ENCODE results near the gene CACNG4.
A peak's percentile ranks its signal among the peaks of the same experiment; 100 is the strongest.

CACNG4 gene

DNA sequence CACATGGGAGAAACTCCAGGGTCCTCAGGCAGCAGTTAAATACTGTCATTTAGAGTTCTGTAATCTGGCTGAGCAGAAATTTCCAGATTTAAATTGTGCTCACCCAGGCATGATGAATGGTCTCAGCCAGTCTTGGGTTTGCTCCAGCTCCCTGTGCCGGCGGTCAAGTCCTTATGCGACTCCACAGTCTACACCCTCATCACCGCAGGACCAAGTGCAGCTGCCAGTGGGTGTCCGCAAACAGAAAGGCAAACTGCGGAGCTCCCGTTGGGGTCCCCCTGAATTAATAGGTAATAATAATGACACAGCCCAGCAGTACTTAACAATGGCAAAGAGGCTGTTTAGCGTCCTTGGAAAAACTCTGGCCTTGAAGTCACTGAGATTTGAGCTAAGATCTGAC is 3.9 kb upstream of the CACNG4 start:
- no peak for DNase-seq (ENCODE audit: extremely low spot score)
- POLR2A ChIA-PET, result no interaction called here
- CTCF ChIA-PET, result no interaction called here
- TF ChIP-seq CTBP1 (IDR thresholded peaks at IDR 0.05; ENCODE audit: borderline replicate concordance) (no peak), FOXK2 (IDR thresholded peaks at IDR 0.05) (no peak), SP1 (IDR thresholded peaks at IDR 0.05) (no peak), BHLHE40 (IDR thresholded peaks at IDR 0.05; ENCODE audit: borderline replicate concordance) (no peak), FOXM1 (IDR thresholded peaks at IDR 0.05; ENCODE audit: borderline replicate concordance) (no peak), ARNT (IDR thresholded peaks at IDR 0.05) (no peak), ZNF384 (IDR thresholded peaks at IDR 0.05) (no peak), NFRKB (IDR thresholded peaks at IDR 0.05) (no peak), LEF1 (IDR thresholded peaks at IDR 0.05; ENCODE audit: borderline replicate concordance) (no peak), HDGF (IDR thresholded peaks at IDR 0.05; ENCODE audit: borderline replicate concordance) (no peak), TARDBP (IDR thresholded peaks at IDR 0.05) (no peak), SUZ12 (IDR thresholded peaks at IDR 0.05) (no peak), FOXA1 (IDR thresholded peaks at IDR 0.05) (no peak), L3MBTL2 (conservative IDR thresholded peaks at IDR 0.05) (no peak), ELF4 (IDR thresholded peaks at IDR 0.05) (no peak)
- TF ChIP-seq, protein P1, sequence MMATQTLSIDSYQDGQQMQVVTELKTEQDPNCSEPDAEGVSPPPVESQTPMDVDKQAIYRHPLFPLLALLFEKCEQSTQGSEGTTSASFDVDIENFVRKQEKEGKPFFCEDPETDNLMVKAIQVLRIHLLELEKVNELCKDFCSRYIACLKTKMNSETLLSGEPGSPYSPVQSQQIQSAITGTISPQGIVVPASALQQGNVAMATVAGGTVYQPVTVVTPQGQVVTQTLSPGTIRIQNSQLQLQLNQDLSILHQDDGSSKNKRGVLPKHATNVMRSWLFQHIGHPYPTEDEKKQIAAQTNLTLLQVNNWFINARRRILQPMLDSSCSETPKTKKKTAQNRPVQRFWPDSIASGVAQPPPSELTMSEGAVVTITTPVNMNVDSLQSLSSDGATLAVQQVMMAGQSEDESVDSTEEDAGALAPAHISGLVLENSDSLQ (IDR thresholded peaks at IDR 0.05), result no peak

DNA sequence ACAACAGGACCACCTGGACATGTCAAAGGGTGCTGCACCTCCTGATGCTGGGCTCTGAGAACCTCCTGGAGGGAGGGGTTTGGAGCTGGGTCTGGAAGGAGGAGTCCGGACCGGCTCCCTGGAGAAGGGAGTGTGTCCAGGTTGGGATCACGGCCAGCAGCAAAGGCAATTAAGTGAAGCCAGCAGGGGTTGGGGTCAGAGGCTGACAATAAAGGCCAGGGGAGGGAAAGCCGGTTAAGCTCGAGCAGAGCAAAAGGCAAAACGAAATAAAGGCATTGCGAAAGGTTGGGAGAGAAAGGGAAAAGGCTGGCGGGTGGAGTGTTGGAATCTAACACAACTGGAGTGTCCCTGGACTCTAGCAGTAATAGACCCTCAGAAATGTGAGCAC is 992 bp upstream of the CACNG4 start:
- ChIA-PET POLR2A (no interaction called here), CTCF (interaction anchor here (0.6 kb wide), 1 partner anchor 51 kb away, joined by 3 read pairs; no protein-coding TSS in a partner anchor)
- no peak for DNase-seq (ENCODE audit: extremely low spot score)
- no peak for TF ChIP-seq LEF1 (IDR thresholded peaks at IDR 0.05; ENCODE audit: borderline replicate concordance)
- TF ChIP-seq NFRKB (IDR thresholded peaks at IDR 0.05), result no peak

DNA sequence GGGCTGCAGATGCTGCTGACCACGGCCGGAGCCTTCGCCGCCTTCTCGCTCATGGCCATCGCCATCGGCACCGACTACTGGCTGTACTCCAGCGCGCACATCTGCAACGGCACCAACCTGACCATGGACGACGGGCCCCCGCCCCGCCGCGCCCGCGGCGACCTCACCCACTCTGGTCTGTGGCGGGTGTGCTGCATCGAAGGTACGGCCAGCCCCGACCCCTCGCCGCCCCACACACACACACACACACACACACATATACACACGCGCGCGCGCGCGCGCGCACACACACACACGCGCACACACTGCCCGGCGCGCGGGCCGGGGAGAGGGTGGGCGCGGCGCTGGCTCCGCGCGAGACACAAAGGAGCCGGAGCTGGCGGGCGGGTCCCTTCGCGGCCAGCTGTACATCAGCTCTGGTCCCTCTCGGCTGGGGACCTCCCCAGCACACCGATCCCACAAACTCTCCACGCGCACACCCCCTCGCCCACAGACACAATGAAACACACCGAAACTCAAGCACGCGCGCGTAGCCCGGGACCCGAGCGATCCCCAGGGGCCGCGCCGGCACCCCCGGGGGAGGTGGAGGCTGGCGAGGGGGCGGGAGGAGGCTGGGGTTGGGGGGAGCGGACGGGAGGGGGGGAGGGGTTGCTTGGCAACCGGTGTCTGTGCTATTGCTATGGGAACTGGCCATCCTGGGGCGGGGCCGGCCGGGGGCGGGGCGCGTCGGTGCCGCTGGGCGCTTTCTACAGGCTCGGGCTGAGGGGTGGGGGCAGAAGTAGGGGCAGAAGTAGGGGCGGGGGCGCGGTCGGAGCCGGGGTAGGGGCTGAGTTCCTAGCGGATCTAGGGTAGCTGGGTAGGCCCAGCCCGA is 658 bp downstream of the CACNG4 start:
- TF ChIP-seq, protein P1 (IDR thresholded peaks at IDR 0.05), result no peak
- TF ChIP-seq FOXM1 (IDR thresholded peaks at IDR 0.05; ENCODE audit: borderline replicate concordance), result no peak
- TF ChIP-seq HDGF (IDR thresholded peaks at IDR 0.05; ENCODE audit: borderline replicate concordance), result no peak
- TF ChIP-seq FOXK2 (IDR thresholded peaks at IDR 0.05), result no peak
- TF ChIP-seq NFRKB (IDR thresholded peaks at IDR 0.05), result no peak
- no peak for TF ChIP-seq BHLHE40 (IDR thresholded peaks at IDR 0.05; ENCODE audit: borderline replicate concordance)
- no peak for TF ChIP-seq ZNF384 (IDR thresholded peaks at IDR 0.05)
- no peak for TF ChIP-seq TARDBP (IDR thresholded peaks at IDR 0.05)
- no peak for TF ChIP-seq CTBP1 (IDR thresholded peaks at IDR 0.05; ENCODE audit: borderline replicate concordance)
- TF ChIP-seq SUZ12 (IDR thresholded peaks at IDR 0.05), result no peak
- no peak for TF ChIP-seq SP1 (IDR thresholded peaks at IDR 0.05)
- no peak for TF ChIP-seq LEF1 (IDR thresholded peaks at IDR 0.05; ENCODE audit: borderline replicate concordance)
- TF ChIP-seq ELF4 (IDR thresholded peaks at IDR 0.05), result no peak
- TF ChIP-seq FOXA1 (IDR thresholded peaks at IDR 0.05), result no peak
- CTCF ChIA-PET, result no interaction called here
- POLR2A ChIA-PET, result no interaction called here
- DNase-seq (ENCODE audit: extremely low spot score), result peak; percentile 70

DNA sequence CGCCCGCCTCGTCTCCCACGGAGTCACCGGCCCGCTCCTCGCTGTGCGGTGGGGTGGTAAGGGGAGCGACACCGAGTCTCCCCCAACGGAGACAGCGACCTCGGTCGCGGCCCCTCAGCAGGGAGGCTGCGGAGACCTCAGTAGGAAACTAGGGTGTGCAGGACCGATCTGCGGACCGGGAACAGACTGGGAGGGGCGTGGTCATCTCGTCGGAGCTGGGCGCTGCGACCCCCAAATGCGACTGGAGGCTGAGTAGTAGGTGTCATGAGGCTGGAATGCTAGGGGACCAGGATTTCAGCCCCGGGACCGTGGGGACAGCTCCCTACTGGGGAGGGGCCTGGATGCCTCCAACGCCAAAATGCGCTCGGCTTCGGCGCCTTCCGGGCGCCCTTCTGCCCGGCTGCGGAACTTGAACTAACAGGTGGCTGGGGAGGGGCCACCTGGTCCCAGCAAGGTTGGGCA is 1.3 kb downstream of the CACNG4 start:
- POLR2A ChIA-PET, result no interaction called here
- TF ChIP-seq HDGF (IDR thresholded peaks at IDR 0.05; ENCODE audit: borderline replicate concordance) (no peak), LEF1 (IDR thresholded peaks at IDR 0.05; ENCODE audit: borderline replicate concordance) (no peak), FOXK2 (IDR thresholded peaks at IDR 0.05) (no peak), SUZ12 (IDR thresholded peaks at IDR 0.05) (no peak), ELF4 (IDR thresholded peaks at IDR 0.05) (no peak), L3MBTL2 (conservative IDR thresholded peaks at IDR 0.05) (no peak), FOXA1 (IDR thresholded peaks at IDR 0.05) (no peak), FOXM1 (IDR thresholded peaks at IDR 0.05; ENCODE audit: borderline replicate concordance) (no peak), BHLHE40 (IDR thresholded peaks at IDR 0.05; ENCODE audit: borderline replicate concordance) (no peak), ARNT (IDR thresholded peaks at IDR 0.05) (no peak), SP1 (IDR thresholded peaks at IDR 0.05) (no peak), ZNF384 (IDR thresholded peaks at IDR 0.05) (no peak), NFRKB (IDR thresholded peaks at IDR 0.05) (no peak), TARDBP (IDR thresholded peaks at IDR 0.05) (no peak), CTBP1 (IDR thresholded peaks at IDR 0.05; ENCODE audit: borderline replicate concordance) (no peak)
- TF ChIP-seq, protein P1 (IDR thresholded peaks at IDR 0.05), result no peak
- no peak for DNase-seq (ENCODE audit: extremely low spot score)
- CTCF ChIA-PET, result no interaction called here

DNA sequence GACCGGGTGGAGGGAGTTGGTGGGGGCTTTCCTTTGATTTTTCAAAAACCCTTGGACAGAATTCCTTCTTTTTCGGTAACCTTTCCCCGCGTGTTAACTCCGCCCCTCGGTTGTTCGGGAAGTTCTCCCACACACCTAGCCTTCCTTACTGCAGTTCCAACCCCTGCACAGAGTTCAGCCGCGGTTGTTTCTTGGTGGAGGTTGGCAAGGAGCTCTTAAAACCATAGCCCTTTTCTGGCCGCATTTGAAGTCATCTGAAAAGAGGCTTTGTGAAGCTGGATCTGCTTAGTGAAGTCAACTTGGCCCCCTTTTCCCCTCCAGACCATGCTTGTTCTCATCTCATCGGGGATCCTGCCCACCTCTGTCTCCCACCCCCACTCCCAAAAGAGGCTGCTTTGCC is 1.8 kb downstream of the CACNG4 start:
- no peak for DNase-seq (ENCODE audit: extremely low spot score)
- CTCF ChIA-PET, result interaction anchor here (0.6 kb wide), 1 partner anchor 14 kb away, joined by 3 read pairs; no protein-coding TSS in a partner anchor
- POLR2A ChIA-PET, result no interaction called here
- TF ChIP-seq FOXM1 (IDR thresholded peaks at IDR 0.05; ENCODE audit: borderline replicate concordance), result no peak
- no peak for TF ChIP-seq HDGF (IDR thresholded peaks at IDR 0.05; ENCODE audit: borderline replicate concordance)
- TF ChIP-seq L3MBTL2 (conservative IDR thresholded peaks at IDR 0.05), result no peak
- TF ChIP-seq NFRKB (IDR thresholded peaks at IDR 0.05), result no peak
- no peak for TF ChIP-seq SUZ12 (IDR thresholded peaks at IDR 0.05)
- TF ChIP-seq, protein P1 (IDR thresholded peaks at IDR 0.05), result no peak
- no peak for TF ChIP-seq TARDBP (IDR thresholded peaks at IDR 0.05)
- TF ChIP-seq FOXA1 (IDR thresholded peaks at IDR 0.05), result no peak
- TF ChIP-seq ZNF384 (IDR thresholded peaks at IDR 0.05), result no peak
- TF ChIP-seq ELF4 (IDR thresholded peaks at IDR 0.05), result no peak
- TF ChIP-seq LEF1 (IDR thresholded peaks at IDR 0.05; ENCODE audit: borderline replicate concordance), result no peak
- TF ChIP-seq FOXK2 (IDR thresholded peaks at IDR 0.05), result no peak
- no peak for TF ChIP-seq CTBP1 (IDR thresholded peaks at IDR 0.05; ENCODE audit: borderline replicate concordance)
- no peak for TF ChIP-seq SP1 (IDR thresholded peaks at IDR 0.05)
- no peak for TF ChIP-seq BHLHE40 (IDR thresholded peaks at IDR 0.05; ENCODE audit: borderline replicate concordance)
- no peak for TF ChIP-seq ARNT (IDR thresholded peaks at IDR 0.05)
